HL-60/S4 (cell line): Measurements from ENCODE around the gene DNAI2.
"Not testable (repeated sequence)": the region's sequence is repeated elsewhere in the genome, so short reads cannot be mapped to it uniquely, and the experiment has no call there.

Experiments used
- in situ Hi-C: fragments of 300-500 bp; cut with MboI; formaldehyde crosslinking; loops from 2 replicates; pipeline ENCODE4 v1.14.3; 2022; ENCODE audit warnings: low sequenced_read_pairs

DNAI2 gene

GRCh38 chr17:74244128-74244527 lies 29.9 kb upstream of the DNAI2 start:
- in situ Hi-C loops: no loop called here

- in situ Hi-C loops: no loop called here
These were observed 29.5 kb upstream of the DNAI2 start for GRCh38 chr17:74244548-74244947.

GRCh38 chr17:74245145-74245831 lies 28.7 kb upstream of the DNAI2 start:
- in situ Hi-C loops: no loop called here

- in situ Hi-C loops: no loop called here
These were observed 28.2 kb upstream of the DNAI2 start for GRCh38 chr17:74245871-74246270.

- in situ Hi-C loops: no loop called here
These were observed 24.3 kb upstream of the DNAI2 start for GRCh38 chr17:74249590-74250270.

- in situ Hi-C loops: no loop called here
These were observed 23.6 kb upstream of the DNAI2 start for GRCh38 chr17:74250324-74250995.

- in situ Hi-C loops: no loop called here
These were observed 23.0 kb upstream of the DNAI2 start for GRCh38 chr17:74251051-74251450.

GRCh38 chr17:74251569-74251968 lies 22.5 kb upstream of the DNAI2 start:
- in situ Hi-C loops: no loop called here

GRCh38 chr17:74252211-74252610 lies 21.8 kb upstream of the DNAI2 start:
- in situ Hi-C loops: no loop called here

- in situ Hi-C loops: no loop called here
These were observed 21.0 kb upstream of the DNAI2 start for GRCh38 chr17:74253036-74253435.

- in situ Hi-C loops: no loop called here
These were observed 16.7 kb upstream of the DNAI2 start for GRCh38 chr17:74257311-74257710.

- in situ Hi-C loops: no loop called here
These were observed 14.1 kb upstream of the DNAI2 start for GRCh38 chr17:74259667-74260524.

GRCh38 chr17:74260525-74260850 lies 13.5 kb upstream of the DNAI2 start:
- in situ Hi-C loops: no loop called here

- in situ Hi-C loops: no loop called here
These were observed 11.4 kb upstream of the DNAI2 start for GRCh38 chr17:74262601-74263000.

- in situ Hi-C loops: not testable (repeated sequence)
These were observed 7.0 kb upstream of the DNAI2 start for GRCh38 chr17:74267054-74267453.

- in situ Hi-C loops: no loop called here
These were observed 6.5 kb upstream of the DNAI2 start for GRCh38 chr17:74267579-74267978.

- in situ Hi-C loops: no loop called here
These were observed 6.0 kb upstream of the DNAI2 start for GRCh38 chr17:74267987-74268499.

- in situ Hi-C loops: no loop called here
These were observed 5.5 kb upstream of the DNAI2 start for GRCh38 chr17:74268558-74268957.

- in situ Hi-C loops: no loop called here
These were observed 3.7 kb upstream of the DNAI2 start for GRCh38 chr17:74270333-74270732.

- in situ Hi-C loops: no loop called here
These were observed 2.8 kb upstream of the DNAI2 start for GRCh38 chr17:74271281-74271680.

- in situ Hi-C loops: no loop called here
These were observed 2.0 kb upstream of the DNAI2 start for GRCh38 chr17:74271901-74272561.
